GM21367 (cell line): ENCODE data around the gene TCEANC2.
A peak's percentile ranks its signal among the peaks of the same experiment; 100 is the strongest.
"Not testable (repeated sequence)": the region's sequence is repeated elsewhere in the genome, so short reads cannot be mapped to it uniquely, and the experiment has no call there.

Experiments
- ATAC-seq: cut with Tn5 transposase; IDR thresholded peaks from one replicate; pipeline ENCODE4 v1.9.1; 2021; ENCODE audit not compliant: unreplicated experiment

TCEANC2 gene

GRCh38 chr1:54024811-54025210, 28.6 kb upstream of the TCEANC2 start:
- ATAC-seq: not testable (repeated sequence)

GRCh38 chr1:54027848-54028247, 25.6 kb upstream of the TCEANC2 start:
- ATAC-seq: no peak

GRCh38 chr1:54028306-54029251, 24.8 kb upstream of the TCEANC2 start:
- ATAC-seq: no peak

- ATAC-seq: no peak
Observed at GRCh38 chr1:54037476-54037875, 15.9 kb upstream of the TCEANC2 start.

- no peak for ATAC-seq
Observed at GRCh38 chr1:54041806-54042205, 11.6 kb upstream of the TCEANC2 start.

GRCh38 chr1:54045496-54045895, 7.9 kb upstream of the TCEANC2 start:
- ATAC-seq: no peak

- no peak for ATAC-seq
Observed at GRCh38 chr1:54046671-54047383, 6.6 kb upstream of the TCEANC2 start.

GRCh38 chr1:54047384-54048305, 5.8 kb upstream of the TCEANC2 start:
- ATAC-seq: no peak

GRCh38 chr1:54050435-54050834, 3.0 kb upstream of the TCEANC2 start:
- not testable (repeated sequence) for ATAC-seq

- no peak for ATAC-seq
Observed at GRCh38 chr1:54051933-54052430, 1.4 kb upstream of the TCEANC2 start.

GRCh38 chr1:54052431-54052933, 926 bp upstream of the TCEANC2 start:
- ATAC-seq: peak; percentile 13

GRCh38 chr1:54053745-54054437, 483 bp downstream of the TCEANC2 start:
- ATAC-seq: no peak

- no peak for ATAC-seq
Observed at GRCh38 chr1:54054438-54054749, 986 bp downstream of the TCEANC2 start.

- no peak for ATAC-seq
Observed at GRCh38 chr1:54064299-54064698, 10.9 kb downstream of the TCEANC2 start.

GRCh38 chr1:54069791-54070170, 16.4 kb downstream of the TCEANC2 start:
- no peak for ATAC-seq

- no peak for ATAC-seq
Observed at GRCh38 chr1:54070171-54070837, 16.9 kb downstream of the TCEANC2 start.

GRCh38 chr1:54077359-54077758, 24.0 kb downstream of the TCEANC2 start:
- no peak for ATAC-seq

GRCh38 chr1:54080598-54081049, 27.2 kb downstream of the TCEANC2 start:
- ATAC-seq: no peak
